ENCODE data around the gene LRRFIP2. TPM values are rescaled to one million over a fixed set of nuclear protein-coding genes. Genes with fewer than 3 reads are reported as not detected.
"Not testable (repeated sequence)": the region's sequence is repeated elsewhere in the genome, so short reads cannot be mapped to it uniquely, and the experiment has no call there.

The LRRFIP2 gene
- total RNA-seq, 1 donor from 2014 or later, result 28.6 TPM

- H3K4me3 Mint-ChIP-seq; H3K27me3 Mint-ChIP-seq (ENCODE audit: insufficient read depth); H3K36me3 Mint-ChIP-seq (ENCODE audit: low read depth); intact Hi-C loops (cut with micrococcal nuclease); DNase-seq (ENCODE audit: low spot score); H3K27ac Mint-ChIP-seq; H3K4me1 Mint-ChIP-seq (ENCODE audit: low read depth); H3K9me3 Mint-ChIP-seq: not testable (repeated sequence)
Observed at GRCh38 chr3:37206041-37206440, 31.7 kb upstream of the LRRFIP2 start.

DNA sequence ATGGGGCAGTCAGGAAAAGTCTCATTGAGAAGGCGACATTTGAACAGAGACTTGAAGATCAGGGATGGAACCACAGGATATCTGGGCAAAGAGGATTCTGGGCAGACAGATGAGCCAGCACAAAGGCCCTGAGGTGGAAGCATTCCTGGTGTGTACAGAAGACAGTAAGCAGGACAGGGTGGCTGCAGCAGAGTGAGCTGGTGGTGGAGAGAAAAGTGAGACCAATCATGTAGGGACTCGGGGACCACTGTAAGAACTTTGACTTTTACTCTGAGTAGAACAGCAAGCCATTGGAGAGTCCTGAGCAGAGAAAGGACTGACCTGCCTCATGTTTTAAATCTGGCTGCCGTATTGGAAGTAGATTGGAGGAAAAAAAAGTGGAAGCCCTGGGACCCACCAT is 29.9 kb upstream of the LRRFIP2 start:
- peaks cover 8% of the 10 kb centered on the region for H3K27me3 Mint-ChIP-seq (ENCODE audit: insufficient read depth)
- DNase-seq (ENCODE audit: low spot score), result no peak
- H3K36me3 Mint-ChIP-seq (ENCODE audit: low read depth), result no peaks in the 10 kb centered on the region
- intact Hi-C loops (cut with micrococcal nuclease), result no loop called here
- no peak overlapping the region for H3K4me3 Mint-ChIP-seq
- H3K27ac Mint-ChIP-seq, result no peak overlapping the region
- H3K9me3 Mint-ChIP-seq, result no peaks in the 10 kb centered on the region
- no peaks in the 10 kb centered on the region for H3K4me1 Mint-ChIP-seq (ENCODE audit: low read depth)

DNA sequence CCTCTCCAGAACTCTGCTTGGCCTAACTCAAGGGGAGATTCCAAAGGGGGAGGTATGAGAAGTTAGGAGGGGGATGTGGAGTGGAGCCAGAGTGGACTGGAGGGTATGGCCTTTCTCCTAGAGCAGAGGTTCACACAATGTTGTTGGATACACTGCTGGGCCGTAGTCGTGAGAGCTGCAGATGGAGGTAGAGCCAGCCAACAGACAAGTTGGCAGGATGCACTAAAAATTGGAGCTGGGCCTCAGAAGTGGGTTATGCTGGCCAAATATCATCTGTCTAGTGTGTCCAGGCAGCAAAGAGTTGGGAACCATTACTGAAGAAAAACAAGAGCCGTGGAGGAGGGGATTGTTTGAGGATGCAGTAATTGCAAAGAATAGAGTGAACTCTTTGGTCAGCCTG is 27.7 kb upstream of the LRRFIP2 start:
- intact Hi-C loops (cut with micrococcal nuclease), result no loop called here
- peaks cover 15% of the 10 kb centered on the region for H3K27me3 Mint-ChIP-seq (ENCODE audit: insufficient read depth)
- H3K4me3 Mint-ChIP-seq, result no peak overlapping the region
- no peaks in the 10 kb centered on the region for H3K4me1 Mint-ChIP-seq (ENCODE audit: low read depth)
- H3K9me3 Mint-ChIP-seq, result no peaks in the 10 kb centered on the region
- H3K36me3 Mint-ChIP-seq (ENCODE audit: low read depth), result no peaks in the 10 kb centered on the region
- no peak for DNase-seq (ENCODE audit: low spot score)
- H3K27ac Mint-ChIP-seq, result no peak overlapping the region

- Mint-ChIP-seq H3K4me1 (ENCODE audit: low read depth) (no peaks in the 10 kb centered on the region), H3K4me3 (no peak overlapping the region), H3K9me3 (no peaks in the 10 kb centered on the region), H3K27me3 (ENCODE audit: insufficient read depth) (peaks cover 15% of the 10 kb centered on the region), H3K27ac (no peak overlapping the region), H3K36me3 (ENCODE audit: low read depth) (no peaks in the 10 kb centered on the region)
- intact Hi-C loops (cut with micrococcal nuclease), result no loop called here
- DNase-seq (ENCODE audit: low spot score), result no peak
Observed at GRCh38 chr3:37200141-37200540, 25.8 kb upstream of the LRRFIP2 start.

- no peaks in the 10 kb centered on the region for H3K36me3 Mint-ChIP-seq (ENCODE audit: low read depth)
- H3K9me3 Mint-ChIP-seq, result no peaks in the 10 kb centered on the region
- intact Hi-C loops (cut with micrococcal nuclease), result no loop called here
- no peak overlapping the region for H3K27ac Mint-ChIP-seq
- H3K27me3 Mint-ChIP-seq (ENCODE audit: insufficient read depth), result peaks cover 9% of the 10 kb centered on the region
- H3K4me3 Mint-ChIP-seq, result no peak overlapping the region
- no peak for DNase-seq (ENCODE audit: low spot score)
- H3K4me1 Mint-ChIP-seq (ENCODE audit: low read depth), result no peaks in the 10 kb centered on the region
Observed at GRCh38 chr3:37198996-37199395, 24.6 kb upstream of the LRRFIP2 start.

DNA sequence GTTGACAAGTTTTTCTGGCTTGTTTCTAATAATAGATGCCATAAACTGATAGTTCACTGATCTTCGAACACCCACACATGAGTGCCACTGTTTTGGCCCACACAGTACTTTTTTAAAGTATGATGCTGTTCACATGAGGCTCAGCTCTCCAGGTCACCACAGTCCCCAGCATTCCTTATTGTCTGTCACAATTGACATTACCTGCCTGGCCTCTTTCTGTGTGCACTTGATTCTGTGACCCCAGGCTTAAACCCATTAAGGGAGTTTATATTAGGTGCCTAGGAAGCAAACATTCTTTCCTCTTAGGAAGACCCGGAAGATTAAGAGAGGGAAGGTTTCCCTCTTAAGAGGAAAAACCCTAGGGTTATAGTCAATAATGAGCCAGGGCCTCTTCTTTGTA is 24.2 kb upstream of the LRRFIP2 start:
- no peaks in the 10 kb centered on the region for H3K9me3 Mint-ChIP-seq
- H3K4me3 Mint-ChIP-seq, result no peak overlapping the region
- H3K27me3 Mint-ChIP-seq (ENCODE audit: insufficient read depth), result peaks cover 8% of the 10 kb centered on the region
- intact Hi-C loops (cut with micrococcal nuclease), result no loop called here
- no peak overlapping the region for H3K27ac Mint-ChIP-seq
- no peaks in the 10 kb centered on the region for H3K36me3 Mint-ChIP-seq (ENCODE audit: low read depth)
- no peak for DNase-seq (ENCODE audit: low spot score)
- H3K4me1 Mint-ChIP-seq (ENCODE audit: low read depth), result no peaks in the 10 kb centered on the region

GRCh38 chr3:37197810-37198371 is 23.5 kb upstream of the LRRFIP2 start:
- no peaks in the 10 kb centered on the region for H3K36me3 Mint-ChIP-seq (ENCODE audit: low read depth)
- no peak overlapping the region for H3K4me3 Mint-ChIP-seq
- H3K27ac Mint-ChIP-seq, result no peak overlapping the region
- peaks cover 8% of the 10 kb centered on the region for H3K27me3 Mint-ChIP-seq (ENCODE audit: insufficient read depth)
- no peaks in the 10 kb centered on the region for H3K9me3 Mint-ChIP-seq
- no peak for DNase-seq (ENCODE audit: low spot score)
- intact Hi-C loops (cut with micrococcal nuclease), result no loop called here
- H3K4me1 Mint-ChIP-seq (ENCODE audit: low read depth), result no peaks in the 10 kb centered on the region

GRCh38 chr3:37194533-37194932 is 20.2 kb upstream of the LRRFIP2 start:
- Mint-ChIP-seq H3K27ac (no peak overlapping the region), H3K36me3 (ENCODE audit: low read depth) (no peaks in the 10 kb centered on the region), H3K9me3 (no peaks in the 10 kb centered on the region), H3K4me3 (no peak overlapping the region), H3K27me3 (ENCODE audit: insufficient read depth) (peaks cover 6% of the 10 kb centered on the region), H3K4me1 (ENCODE audit: low read depth) (no peaks in the 10 kb centered on the region)
- intact Hi-C loops (cut with micrococcal nuclease), result no loop called here
- DNase-seq (ENCODE audit: low spot score), result no peak

DNA sequence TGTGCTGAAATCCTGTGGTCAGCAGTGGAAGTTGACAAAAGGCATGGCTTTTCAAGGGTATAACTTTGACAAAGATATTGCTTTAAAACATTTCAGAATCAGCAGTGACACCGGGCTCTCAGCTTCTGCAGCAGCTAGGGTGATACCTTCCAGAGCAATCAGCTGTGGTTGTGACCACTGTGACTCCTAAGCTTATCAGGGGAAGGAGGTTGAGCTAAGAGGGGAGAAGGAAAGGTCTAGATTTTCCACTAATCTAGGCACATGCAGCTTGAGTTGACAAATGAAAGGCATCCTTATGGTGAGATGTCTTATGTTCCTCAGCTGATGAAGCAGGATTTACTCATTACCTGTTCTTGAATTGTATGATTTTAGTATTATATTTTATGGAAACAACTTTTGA is 16.3 kb upstream of the LRRFIP2 start:
- no peaks in the 10 kb centered on the region for H3K27me3 Mint-ChIP-seq (ENCODE audit: insufficient read depth)
- no peaks in the 10 kb centered on the region for H3K4me1 Mint-ChIP-seq (ENCODE audit: low read depth)
- H3K36me3 Mint-ChIP-seq (ENCODE audit: low read depth), result no peaks in the 10 kb centered on the region
- intact Hi-C loops (cut with micrococcal nuclease), result no loop called here
- H3K27ac Mint-ChIP-seq, result no peak overlapping the region
- no peak for DNase-seq (ENCODE audit: low spot score)
- H3K9me3 Mint-ChIP-seq, result no peaks in the 10 kb centered on the region
- H3K4me3 Mint-ChIP-seq, result no peak overlapping the region

- Mint-ChIP-seq H3K4me1 (ENCODE audit: low read depth) (no peaks in the 10 kb centered on the region), H3K27ac (no peak overlapping the region), H3K9me3 (no peaks in the 10 kb centered on the region), H3K4me3 (no peak overlapping the region), H3K27me3 (ENCODE audit: insufficient read depth) (no peaks in the 10 kb centered on the region), H3K36me3 (ENCODE audit: low read depth) (no peaks in the 10 kb centered on the region)
- intact Hi-C loops (cut with micrococcal nuclease), result no loop called here
- DNase-seq (ENCODE audit: low spot score), result no peak
Observed at GRCh38 chr3:37189109-37189508, 14.7 kb upstream of the LRRFIP2 start.

GRCh38 chr3:37183976-37184375 is 9.6 kb upstream of the LRRFIP2 start:
- Mint-ChIP-seq H3K27ac (no peak overlapping the region), H3K9me3 (no peaks in the 10 kb centered on the region), H3K4me3 (no peak overlapping the region), H3K36me3 (ENCODE audit: low read depth) (no peaks in the 10 kb centered on the region), H3K27me3 (ENCODE audit: insufficient read depth) (no peaks in the 10 kb centered on the region), H3K4me1 (ENCODE audit: low read depth) (peaks cover 11% of the 10 kb centered on the region)
- intact Hi-C loops (cut with micrococcal nuclease), result no loop called here
- DNase-seq (ENCODE audit: low spot score), result no peak

GRCh38 chr3:37183375-37183831 is 9.0 kb upstream of the LRRFIP2 start:
- Mint-ChIP-seq H3K4me1 (ENCODE audit: low read depth) (peaks cover 11% of the 10 kb centered on the region), H3K27ac (no peak overlapping the region), H3K9me3 (no peaks in the 10 kb centered on the region), H3K4me3 (no peak overlapping the region), H3K36me3 (ENCODE audit: low read depth) (no peaks in the 10 kb centered on the region), H3K27me3 (ENCODE audit: insufficient read depth) (no peaks in the 10 kb centered on the region)
- DNase-seq (ENCODE audit: low spot score), result no peak
- intact Hi-C loops (cut with micrococcal nuclease), result no loop called here

- Mint-ChIP-seq H3K9me3 (no peaks in the 10 kb centered on the region), H3K36me3 (ENCODE audit: low read depth) (no peaks in the 10 kb centered on the region), H3K27ac (no peak overlapping the region), H3K4me1 (ENCODE audit: low read depth) (peaks cover 16% of the 10 kb centered on the region), H3K4me3 (no peak overlapping the region), H3K27me3 (ENCODE audit: insufficient read depth) (no peaks in the 10 kb centered on the region)
- DNase-seq (ENCODE audit: low spot score), result no peak
- intact Hi-C loops (cut with micrococcal nuclease), result no loop called here
Observed at GRCh38 chr3:37182816-37183215, 8.4 kb upstream of the LRRFIP2 start.

DNA sequence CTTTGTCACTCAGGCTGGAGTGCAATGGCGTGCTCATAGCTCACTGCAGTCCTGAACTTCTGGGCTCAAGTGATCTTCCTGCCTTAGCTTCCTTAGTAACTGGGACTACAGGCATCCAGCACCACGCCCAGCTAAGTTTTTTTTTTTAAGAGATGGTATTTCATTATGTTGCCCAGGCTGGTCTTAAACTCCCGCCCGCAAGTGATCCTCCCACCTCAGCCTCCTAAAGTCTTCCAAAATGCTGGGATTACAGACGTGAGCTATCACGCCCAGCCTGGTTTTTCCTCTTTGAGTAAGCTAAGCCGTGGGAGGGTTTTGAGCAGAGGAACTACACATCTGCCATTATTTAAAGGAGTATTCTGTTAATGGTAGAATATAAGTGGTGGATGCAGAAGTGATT is 7.4 kb upstream of the LRRFIP2 start:
- DNase-seq (ENCODE audit: low spot score), result no peak

More for the DNA sequence above, 7.4 kb upstream of the LRRFIP2 start:
- H3K36me3 Mint-ChIP-seq (ENCODE audit: low read depth), result no peaks in the 10 kb centered on the region
- no peak overlapping the region for H3K4me3 Mint-ChIP-seq
- H3K27me3 Mint-ChIP-seq (ENCODE audit: insufficient read depth), result no peaks in the 10 kb centered on the region
- peaks cover 27% of the 10 kb centered on the region for H3K4me1 Mint-ChIP-seq (ENCODE audit: low read depth)
- intact Hi-C loops (cut with micrococcal nuclease), result no loop called here
- H3K27ac Mint-ChIP-seq, result no peak overlapping the region
- no peaks in the 10 kb centered on the region for H3K9me3 Mint-ChIP-seq

Measured in activated T-helper 1 cell treated with anti-CD3 and anti-CD28 coated beads, Interleukin-12 subunit alpha, Interleukin-12 subunit beta, Interleukin-2, Interleukin-4 antibody, amounts not matched to agents 30 ng/mL and 10 ng/mL and 1 ng/mL, durations not matched to agents 14 hours and 24 hours and 36 hours (primary cell).